ENCODE data around the gene TNFRSF8. TPM values are rescaled to one million over a fixed set of nuclear protein-coding genes. Genes with fewer than 3 reads are reported as not detected.

TNFRSF8 gene
- total and polyA plus RNA-seq, 9 of the 15 experiments (the other 6 are each of a cell fraction or from before 2014, with no cell fraction given): 3.5 to 38.4 (median 17.1) TPM

GRCh38 chr1:12063141-12064072, at the start of gene TNFRSF8 (continued):
- TF ChIP-seq NR3C1 (CRISPR knock-in tag; IDR thresholded peaks at IDR 0.05) (peak; percentile 96), GABPB2 (CRISPR knock-in tag; conservative IDR thresholded peaks at IDR 0.05) (no peak), PTTG1 (tag; IDR thresholded peaks at IDR 0.05; ENCODE audit: low read depth) (no peak), ZSCAN32 (CRISPR knock-in tag; IDR thresholded peaks at IDR 0.05) (no peak), GABPB1 (CRISPR knock-in tag; IDR thresholded peaks at IDR 0.05) (peak; percentile 70; the same call in 1 of the 2 replicates), MYBL2 (IDR thresholded peaks at IDR 0.05; ENCODE audit: low read depth) (no peak), MYBL2 (CRISPR knock-in tag; IDR thresholded peaks at IDR 0.05; ENCODE audit: borderline replicate concordance) (peak; percentile 73; the same call in 1 of the 2 replicates), EWSR1 (IDR thresholded peaks at IDR 0.05; ENCODE audit: borderline replicate concordance, low read depth, partially characterized antibody) (no peak), NUFIP1 (IDR thresholded peaks at IDR 0.05; ENCODE audit: partially characterized antibody) (no peak), RBM39 (optimal IDR thresholded peaks at IDR 0.05; ENCODE audit: low read depth, low read length) (no peak), SP2 (IDR thresholded peaks at IDR 0.05; ENCODE audit: extremely low read depth, low read depth, low read length, poor library complexity, severe bottlenecking) (no peak), ETS2 (tag; IDR thresholded peaks at IDR 0.05; ENCODE audit: borderline replicate concordance, poor library complexity, severe bottlenecking) (no peak), ZNF436 (CRISPR knock-in tag; IDR thresholded peaks at IDR 0.05) (no peak), ZZZ3 (IDR thresholded peaks at IDR 0.05) (no peak), TFE3 (CRISPR knock-in tag; IDR thresholded peaks at IDR 0.05) (no peak), ELF4 (CRISPR knock-in tag; IDR thresholded peaks at IDR 0.05) (no peak), PCBP1 (IDR thresholded peaks at IDR 0.05; ENCODE audit: low read depth, low read length, poor library complexity, severe bottlenecking) (peak; percentile 61), IRF2 (CRISPR knock-in tag; IDR thresholded peaks at IDR 0.05) (no peak; the same call in none of the 2 replicates)
- TF ChIP-seq, protein P1, sequence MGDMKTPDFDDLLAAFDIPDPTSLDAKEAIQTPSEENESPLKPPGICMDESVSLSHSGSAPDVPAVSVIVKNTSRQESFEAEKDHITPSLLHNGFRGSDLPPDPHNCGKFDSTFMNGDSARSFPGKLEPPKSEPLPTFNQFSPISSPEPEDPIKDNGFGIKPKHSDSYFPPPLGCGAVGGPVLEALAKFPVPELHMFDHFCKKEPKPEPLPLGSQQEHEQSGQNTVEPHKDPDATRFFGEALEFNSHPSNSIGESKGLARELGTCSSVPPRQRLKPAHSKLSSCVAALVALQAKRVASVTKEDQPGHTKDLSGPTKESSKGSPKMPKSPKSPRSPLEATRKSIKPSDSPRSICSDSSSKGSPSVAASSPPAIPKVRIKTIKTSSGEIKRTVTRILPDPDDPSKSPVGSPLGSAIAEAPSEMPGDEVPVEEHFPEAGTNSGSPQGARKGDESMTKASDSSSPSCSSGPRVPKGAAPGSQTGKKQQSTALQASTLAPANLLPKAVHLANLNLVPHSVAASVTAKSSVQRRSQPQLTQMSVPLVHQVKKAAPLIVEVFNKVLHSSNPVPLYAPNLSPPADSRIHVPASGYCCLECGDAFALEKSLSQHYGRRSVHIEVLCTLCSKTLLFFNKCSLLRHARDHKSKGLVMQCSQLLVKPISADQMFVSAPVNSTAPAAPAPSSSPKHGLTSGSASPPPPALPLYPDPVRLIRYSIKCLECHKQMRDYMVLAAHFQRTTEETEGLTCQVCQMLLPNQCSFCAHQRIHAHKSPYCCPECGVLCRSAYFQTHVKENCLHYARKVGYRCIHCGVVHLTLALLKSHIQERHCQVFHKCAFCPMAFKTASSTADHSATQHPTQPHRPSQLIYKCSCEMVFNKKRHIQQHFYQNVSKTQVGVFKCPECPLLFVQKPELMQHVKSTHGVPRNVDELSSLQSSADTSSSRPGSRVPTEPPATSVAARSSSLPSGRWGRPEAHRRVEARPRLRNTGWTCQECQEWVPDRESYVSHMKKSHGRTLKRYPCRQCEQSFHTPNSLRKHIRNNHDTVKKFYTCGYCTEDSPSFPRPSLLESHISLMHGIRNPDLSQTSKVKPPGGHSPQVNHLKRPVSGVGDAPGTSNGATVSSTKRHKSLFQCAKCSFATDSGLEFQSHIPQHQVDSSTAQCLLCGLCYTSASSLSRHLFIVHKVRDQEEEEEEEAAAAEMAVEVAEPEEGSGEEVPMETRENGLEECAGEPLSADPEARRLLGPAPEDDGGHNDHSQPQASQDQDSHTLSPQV (IDR thresholded peaks at IDR 0.05): peak; percentile 94
- TF ChIP-seq, protein P2, sequence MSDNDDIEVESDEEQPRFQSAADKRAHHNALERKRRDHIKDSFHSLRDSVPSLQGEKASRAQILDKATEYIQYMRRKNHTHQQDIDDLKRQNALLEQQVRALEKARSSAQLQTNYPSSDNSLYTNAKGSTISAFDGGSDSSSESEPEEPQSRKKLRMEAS (CRISPR knock-in tag; IDR thresholded peaks at IDR 0.05): peak; percentile 99
